NCI-H2171 treated with DMSO at 0.1 percent for 48 hours (cell line): ENCODE data around the gene PPHLN1.
"Not testable (repeated sequence)": the region's sequence is repeated elsewhere in the genome, so short reads cannot be mapped to it uniquely, and the experiment has no call there.

Source experiments
- DNase-seq: peaks from one replicate; lab custom pipeline; 2025; lab: John Stamatoyannopoulos, UW

Gene PPHLN1

GRCh38 chr12:42323856-42324255 lies 2.1 kb upstream of the PPHLN1 start:
- no peak for DNase-seq

- DNase-seq = no peak
Observed at GRCh38 chr12:42325326-42325652, 678 bp upstream of the PPHLN1 start.

GRCh38 chr12:42326541-42327226 lies 717 bp downstream of the PPHLN1 start:
- DNase-seq = no peak

GRCh38 chr12:42327227-42327590 lies 1.2 kb downstream of the PPHLN1 start:
- DNase-seq = no peak

- not testable (repeated sequence) for DNase-seq
Observed at GRCh38 chr12:42330097-42330496, 4.1 kb downstream of the PPHLN1 start.

- peak; percentile 51 for DNase-seq
Observed at GRCh38 chr12:42332301-42333285, 6.6 kb downstream of the PPHLN1 start.

DNA sequence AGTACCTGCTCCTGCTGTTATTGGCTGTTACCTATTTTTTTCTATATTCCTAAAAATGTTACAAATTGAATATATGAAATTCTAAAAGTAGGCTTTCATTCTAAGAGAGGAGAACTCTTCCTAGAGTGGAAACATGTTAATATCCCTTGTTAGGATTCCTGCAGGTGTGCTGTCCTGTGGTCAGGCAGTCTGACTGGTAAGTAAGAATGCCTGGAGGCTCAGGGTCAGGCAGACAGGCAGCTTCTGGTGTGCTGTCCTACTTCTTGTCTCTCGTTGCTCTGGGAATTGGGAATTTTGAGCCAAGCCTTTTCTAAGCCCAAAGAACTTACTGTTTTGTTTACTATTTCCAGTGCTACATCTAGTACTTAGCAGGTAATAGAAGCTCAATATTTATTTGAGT lies 10.3 kb downstream of the PPHLN1 start:
- DNase-seq = no peak

GRCh38 chr12:42338280-42338679 lies 12.3 kb downstream of the PPHLN1 start:
- no peak for DNase-seq

GRCh38 chr12:42342028-42342427 lies 16.1 kb downstream of the PPHLN1 start:
- DNase-seq = no peak

DNA sequence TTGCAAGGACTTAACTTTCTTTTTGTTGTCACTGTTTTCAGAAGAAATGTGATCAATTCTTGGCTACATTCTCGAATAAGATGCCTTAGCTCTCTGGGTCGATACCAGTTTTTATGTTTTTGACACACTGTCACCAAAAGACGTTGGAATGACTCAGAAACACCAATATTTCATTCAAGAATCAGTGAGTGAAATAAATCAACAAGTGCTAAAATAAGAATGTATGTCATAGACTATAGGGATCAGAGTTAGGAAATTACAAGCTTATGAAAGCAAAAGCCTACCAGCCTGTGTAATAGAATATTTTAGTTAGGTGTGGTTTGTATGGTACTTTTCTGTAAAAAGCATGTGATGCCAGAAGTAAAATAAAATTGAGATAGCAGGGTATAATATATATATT lies 17.8 kb downstream of the PPHLN1 start:
- no peak for DNase-seq

DNA sequence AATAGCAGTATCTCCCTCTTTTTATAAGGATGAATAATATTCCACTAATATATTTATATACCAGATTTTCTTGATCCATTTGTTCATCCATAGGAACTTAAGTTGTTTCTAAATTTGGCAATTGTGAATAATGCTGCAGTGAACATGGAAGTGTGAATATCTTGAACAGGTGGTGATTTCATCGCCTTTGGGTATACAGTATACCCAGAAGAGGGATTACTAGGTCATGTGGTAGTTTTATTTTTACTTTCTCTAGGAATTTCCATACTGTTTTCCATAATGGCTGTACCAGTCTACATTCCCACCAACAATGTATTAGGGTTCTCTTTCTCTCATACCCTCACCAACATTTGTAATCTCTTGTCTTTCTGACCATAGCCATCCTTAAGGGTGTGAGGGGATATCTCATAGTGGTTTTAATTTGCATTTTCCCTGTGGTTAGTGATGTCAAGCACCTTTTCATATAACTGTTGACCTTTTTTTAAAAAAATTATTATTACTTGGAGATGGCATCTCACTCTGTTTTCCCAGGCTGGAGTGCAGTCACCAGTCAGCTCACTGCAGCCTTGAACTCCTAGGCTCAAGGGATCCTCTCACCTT lies 20.5 kb downstream of the PPHLN1 start:
- no peak for DNase-seq

DNA sequence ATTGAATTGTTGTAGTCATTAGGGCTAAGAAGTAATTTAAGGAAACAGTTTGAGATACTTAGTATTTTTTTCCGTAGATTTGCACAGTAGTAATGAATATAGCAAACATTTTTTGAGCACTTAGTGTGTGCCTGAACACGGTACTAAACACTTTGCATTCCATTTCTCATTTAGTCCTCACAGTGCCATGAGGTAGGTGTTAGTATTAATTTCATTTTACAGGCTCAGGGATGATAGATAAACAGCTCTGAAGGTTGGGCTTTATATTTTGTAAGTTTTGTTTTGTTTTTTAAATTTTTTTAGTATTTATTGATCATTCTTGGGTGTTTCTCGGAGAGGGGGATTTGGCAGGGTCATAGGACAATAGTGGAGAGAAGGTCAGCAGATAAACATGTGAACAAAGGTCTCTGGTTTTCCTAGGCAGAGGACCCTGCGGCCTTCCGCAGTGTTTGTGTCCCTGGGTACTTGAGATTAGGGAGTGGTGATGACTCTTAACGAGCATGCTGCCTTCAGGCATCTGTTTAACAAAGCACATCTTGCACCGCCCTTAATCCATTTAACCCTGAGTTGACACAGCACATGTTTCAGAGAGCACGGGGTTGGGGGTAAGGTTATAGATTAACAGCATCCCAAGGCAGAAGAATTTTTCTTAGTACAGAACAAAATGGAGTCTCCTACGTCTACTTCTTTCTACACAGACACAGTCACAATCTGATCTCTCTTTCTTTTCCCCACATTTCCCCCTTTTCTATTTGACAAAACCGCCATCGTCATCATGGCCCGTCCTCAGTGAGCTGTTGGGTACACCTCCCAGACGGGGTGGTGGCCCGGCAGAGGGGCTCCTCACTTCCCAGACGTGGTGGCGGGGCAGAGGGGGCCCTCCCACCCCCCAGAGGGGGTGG lies 23.4 kb downstream of the PPHLN1 start:
- not testable (repeated sequence) for DNase-seq

GRCh38 chr12:42350021-42350407 lies 24.0 kb downstream of the PPHLN1 start:
- not testable (repeated sequence) for DNase-seq

DNA sequence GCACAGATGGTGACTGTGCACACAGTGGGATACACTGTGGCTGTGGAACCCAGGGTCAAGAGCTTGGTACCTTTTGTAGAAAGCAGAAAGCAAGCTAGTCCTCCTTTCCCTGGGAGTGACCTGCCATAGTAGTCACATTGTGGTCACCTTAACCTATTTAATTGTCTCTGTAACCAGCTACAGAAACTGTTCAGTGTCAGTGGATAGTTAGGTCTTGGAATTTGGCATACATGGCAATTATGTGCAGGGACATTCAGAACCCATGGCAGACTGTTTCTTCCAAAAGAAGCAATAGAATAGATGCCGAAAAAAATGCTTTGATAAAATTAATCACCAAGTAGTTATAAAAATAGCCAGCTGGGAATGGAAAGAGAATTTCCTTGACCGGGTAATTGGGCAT lies 30.4 kb downstream of the PPHLN1 start:
- DNase-seq = no peak

GRCh38 chr12:42360747-42361403 lies 34.9 kb downstream of the PPHLN1 start:
- no peak for DNase-seq

DNA sequence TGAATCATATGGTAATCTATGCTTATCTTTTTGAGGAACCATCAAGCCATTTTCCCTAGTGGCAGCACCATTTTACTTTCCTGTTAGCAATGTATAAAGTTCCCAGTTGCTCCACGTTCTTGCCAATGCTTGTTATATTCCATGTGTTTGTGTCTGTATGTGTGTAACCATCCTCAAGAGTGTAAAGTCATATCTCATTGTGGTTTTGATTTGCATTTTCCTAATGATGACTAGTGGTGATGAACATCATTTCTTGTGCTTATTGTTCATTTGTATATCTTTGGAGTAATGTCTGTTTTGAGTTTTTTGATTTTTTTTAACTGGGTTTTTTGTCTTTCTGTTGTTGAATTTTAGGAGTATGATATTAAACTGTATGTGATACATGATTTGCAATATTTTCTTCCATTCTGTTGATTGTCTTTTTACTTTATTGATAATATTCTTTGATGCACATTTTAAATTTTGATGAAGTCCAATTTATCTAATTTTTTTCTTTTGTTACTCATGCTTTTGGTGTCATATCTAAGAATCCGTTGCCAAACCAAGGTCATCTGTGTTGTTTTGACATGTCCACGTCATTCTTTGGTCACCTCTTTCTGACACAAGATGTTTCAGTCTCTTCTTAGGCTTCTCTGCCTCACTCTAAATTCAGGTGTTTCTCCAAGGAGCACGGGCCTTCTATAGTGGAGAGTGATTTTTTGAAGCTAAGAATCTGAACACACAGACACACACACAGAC lies 36.1 kb downstream of the PPHLN1 start:
- no peak for DNase-seq

DNA sequence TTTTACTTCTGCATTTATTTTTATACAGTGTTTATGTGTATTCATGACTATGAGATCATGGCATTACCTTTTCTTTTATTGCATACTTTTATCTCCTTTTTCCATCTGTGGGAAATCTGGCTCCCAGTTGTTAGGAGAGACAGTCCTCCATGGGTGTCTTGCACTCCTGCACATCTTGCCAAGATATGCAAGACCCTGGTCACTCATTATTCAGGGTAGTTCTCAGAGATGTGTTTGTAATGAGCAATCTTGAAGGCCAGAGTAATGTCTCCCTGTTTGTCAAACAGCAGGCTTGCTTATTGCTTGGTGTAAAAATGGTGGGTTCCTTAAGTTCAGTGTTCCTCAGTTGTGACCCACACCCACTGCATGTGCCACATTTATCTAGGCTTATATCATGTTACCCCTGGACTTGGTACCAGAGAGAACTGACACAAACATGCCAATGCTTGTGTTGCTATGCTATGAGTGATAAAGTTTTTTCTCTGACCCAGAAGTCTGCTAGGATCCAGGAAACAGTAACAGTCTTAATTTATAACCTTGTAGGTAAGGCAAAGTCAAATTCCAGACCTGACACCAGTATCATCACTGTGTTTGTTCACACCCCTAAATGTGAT lies 36.8 kb downstream of the PPHLN1 start:
- DNase-seq = no peak

DNA sequence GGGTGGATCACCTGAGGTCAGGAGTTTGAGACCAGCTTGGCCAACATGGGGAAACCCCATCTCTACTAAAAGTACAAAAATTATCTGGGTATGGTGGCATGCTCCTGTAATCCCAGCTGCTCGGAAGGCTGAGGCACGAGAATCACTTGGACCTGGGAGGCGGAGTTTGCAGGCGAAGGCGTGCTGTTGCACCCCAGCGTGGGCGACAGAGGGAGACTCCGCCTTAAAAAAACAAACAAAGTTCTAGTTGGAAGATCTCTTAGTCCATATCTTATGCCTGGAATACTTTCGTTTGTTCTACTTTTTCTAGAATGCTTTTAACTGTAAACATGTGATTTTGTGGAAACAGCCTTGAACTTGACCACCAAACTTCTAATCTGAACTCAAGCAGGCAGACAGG lies 38.7 kb downstream of the PPHLN1 start:
- no peak for DNase-seq

GRCh38 chr12:42365486-42365885 lies 39.5 kb downstream of the PPHLN1 start:
- peak; percentile 29 for DNase-seq

GRCh38 chr12:42370013-42370412 lies 44.0 kb downstream of the PPHLN1 start:
- no peak for DNase-seq
